ENCODE data around the gene KAZN.

The KAZN gene

GRCh38 chr1:15141935-15142539 lies 543.6 kb downstream of the KAZN start:
- no peaks in the 10 kb centered on the region for H3K9me3 Mint-ChIP-seq
- no peak overlapping the region for H3K27ac Mint-ChIP-seq
- H3K36me3 Mint-ChIP-seq (ENCODE audit: low read depth), result no peaks in the 10 kb centered on the region
- DNase-seq, result no peak
- peaks cover 9% of the 10 kb centered on the region for H3K4me1 Mint-ChIP-seq (ENCODE audit: low read depth)
- H3K27me3 Mint-ChIP-seq, result peaks cover 72% of the 10 kb centered on the region
- no peak overlapping the region for H3K4me3 Mint-ChIP-seq

DNA sequence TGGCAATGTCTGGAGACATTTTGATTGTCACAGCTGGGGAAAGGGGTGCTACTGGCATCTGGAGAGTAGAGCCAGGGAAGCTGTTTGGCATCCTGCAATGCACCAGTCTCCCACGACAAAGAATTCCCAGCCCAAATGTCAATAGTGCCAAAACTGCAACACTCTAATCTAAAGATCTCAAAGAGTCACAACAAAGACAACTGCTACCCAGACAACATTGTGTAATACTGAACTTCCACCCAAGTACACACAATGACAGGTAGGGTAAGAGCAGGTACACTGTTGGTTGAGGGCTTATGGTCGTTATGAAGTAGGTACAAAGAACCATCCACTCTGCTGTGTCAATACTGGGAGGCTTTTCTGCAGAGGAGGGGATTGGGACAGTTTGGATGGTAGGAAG lies 546.8 kb downstream of the KAZN start:
- H3K36me3 Mint-ChIP-seq (ENCODE audit: low read depth), result no peaks in the 10 kb centered on the region

DNA sequence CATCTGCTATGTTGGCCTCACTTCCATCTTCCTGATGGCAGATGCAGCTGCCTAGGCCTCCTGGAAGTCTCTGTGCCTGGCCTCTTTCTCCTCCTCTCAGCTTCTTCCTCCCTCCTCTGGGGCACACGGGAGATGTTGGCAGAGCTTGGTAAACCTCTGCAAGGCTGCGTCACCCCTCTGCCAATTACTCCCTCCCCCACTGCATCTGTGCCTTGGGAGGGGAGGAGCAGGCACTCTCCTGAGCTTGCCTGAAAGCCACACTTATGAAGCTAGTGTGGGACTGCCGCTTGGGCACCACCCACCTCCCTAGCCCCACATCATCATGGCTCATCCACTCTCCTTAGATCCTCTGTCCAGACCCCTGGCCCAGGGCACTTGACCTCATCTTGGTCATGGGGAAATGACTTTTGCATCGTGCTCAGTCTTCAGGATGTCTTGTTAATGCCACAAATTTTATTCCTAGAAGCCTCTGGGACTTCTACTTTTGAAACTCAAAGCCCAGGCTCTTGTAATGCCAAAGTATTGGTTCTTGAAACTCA lies 547.7 kb downstream of the KAZN start:
- Mint-ChIP-seq H3K36me3 (ENCODE audit: low read depth) (no peaks in the 10 kb centered on the region), H3K9me3 (no peaks in the 10 kb centered on the region), H3K27me3 (peaks cover 77% of the 10 kb centered on the region), H3K27ac (no peak overlapping the region), H3K4me3 (no peak overlapping the region), H3K4me1 (ENCODE audit: low read depth) (peaks cover 9% of the 10 kb centered on the region)
- DNase-seq, result no peak

More for the DNA sequence above, 546.8 kb downstream of the KAZN start:
- no peak for DNase-seq
- Mint-ChIP-seq H3K27me3 (peaks cover 75% of the 10 kb centered on the region), H3K4me1 (ENCODE audit: low read depth) (peaks cover 9% of the 10 kb centered on the region), H3K4me3 (no peak overlapping the region), H3K27ac (no peak overlapping the region), H3K9me3 (no peaks in the 10 kb centered on the region)

DNA sequence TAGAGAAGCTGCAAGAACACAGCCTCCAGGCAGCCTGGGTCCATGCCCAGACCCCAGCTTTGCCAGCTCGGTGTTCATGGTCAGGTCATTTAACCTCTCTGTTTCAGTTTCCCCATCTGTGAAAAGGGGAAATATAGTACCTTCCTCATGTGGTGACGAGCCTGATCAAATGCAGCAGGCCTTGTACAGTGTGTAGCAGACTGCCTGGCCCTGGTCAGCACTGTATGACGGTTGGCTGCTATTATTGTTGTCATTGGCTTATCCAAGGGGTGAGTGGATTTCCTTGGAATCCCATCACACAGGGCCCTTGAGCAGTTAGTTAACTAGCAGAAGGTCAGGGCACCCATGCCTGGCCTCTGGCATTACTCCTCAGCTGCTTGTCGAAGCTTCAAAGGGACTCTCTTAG lies 548.5 kb downstream of the KAZN start:
- no peak overlapping the region for H3K27ac Mint-ChIP-seq
- no peaks in the 10 kb centered on the region for H3K9me3 Mint-ChIP-seq
- no peak for DNase-seq
- no peaks in the 10 kb centered on the region for H3K36me3 Mint-ChIP-seq (ENCODE audit: low read depth)
- peaks cover 3% of the 10 kb centered on the region for H3K4me1 Mint-ChIP-seq (ENCODE audit: low read depth)
- no peak overlapping the region for H3K4me3 Mint-ChIP-seq
- H3K27me3 Mint-ChIP-seq, result peaks cover 77% of the 10 kb centered on the region

DNA sequence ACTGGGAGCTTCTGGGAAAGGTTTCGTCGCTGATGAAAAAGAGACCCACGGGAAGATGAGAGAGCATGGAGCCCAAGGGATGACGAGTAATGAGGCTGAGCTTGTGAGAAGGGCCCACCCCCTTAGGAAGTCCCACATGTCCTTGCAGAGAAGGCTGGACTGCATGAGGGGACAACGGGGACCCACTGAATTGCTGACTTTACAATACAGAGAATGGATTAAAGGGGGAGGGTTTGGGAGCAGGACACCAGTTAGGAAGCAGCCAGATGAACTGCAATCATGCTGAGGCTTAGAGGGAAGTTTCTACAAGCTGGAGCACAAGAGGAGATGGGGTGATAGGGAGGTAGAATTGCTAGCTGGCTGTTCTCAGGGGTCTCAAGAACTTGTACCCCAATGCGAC lies 549.5 kb downstream of the KAZN start:
- no peak overlapping the region for H3K27ac Mint-ChIP-seq
- no peak for DNase-seq
- no peaks in the 10 kb centered on the region for H3K9me3 Mint-ChIP-seq
- H3K36me3 Mint-ChIP-seq (ENCODE audit: low read depth), result no peaks in the 10 kb centered on the region
- peaks cover 78% of the 10 kb centered on the region for H3K27me3 Mint-ChIP-seq
- no peak overlapping the region for H3K4me3 Mint-ChIP-seq
- H3K4me1 Mint-ChIP-seq (ENCODE audit: low read depth), result peaks cover 3% of the 10 kb centered on the region

- Mint-ChIP-seq H3K27ac (no peak overlapping the region), H3K9me3 (no peaks in the 10 kb centered on the region), H3K4me3 (no peak overlapping the region), H3K36me3 (ENCODE audit: low read depth) (no peaks in the 10 kb centered on the region), H3K4me1 (ENCODE audit: low read depth) (peaks cover 6% of the 10 kb centered on the region), H3K27me3 (peaks cover 78% of the 10 kb centered on the region)
- no peak for DNase-seq
These were observed 550.0 kb downstream of the KAZN start for GRCh38 chr1:15148475-15148874.

- DNase-seq, result no peak
- no peak overlapping the region for H3K27ac Mint-ChIP-seq
- peaks cover 78% of the 10 kb centered on the region for H3K27me3 Mint-ChIP-seq
- peaks cover 6% of the 10 kb centered on the region for H3K4me1 Mint-ChIP-seq (ENCODE audit: low read depth)
- H3K36me3 Mint-ChIP-seq (ENCODE audit: low read depth), result no peaks in the 10 kb centered on the region
- H3K9me3 Mint-ChIP-seq, result no peaks in the 10 kb centered on the region
- no peak overlapping the region for H3K4me3 Mint-ChIP-seq
These were observed 550.5 kb downstream of the KAZN start for GRCh38 chr1:15148941-15149340.

DNA sequence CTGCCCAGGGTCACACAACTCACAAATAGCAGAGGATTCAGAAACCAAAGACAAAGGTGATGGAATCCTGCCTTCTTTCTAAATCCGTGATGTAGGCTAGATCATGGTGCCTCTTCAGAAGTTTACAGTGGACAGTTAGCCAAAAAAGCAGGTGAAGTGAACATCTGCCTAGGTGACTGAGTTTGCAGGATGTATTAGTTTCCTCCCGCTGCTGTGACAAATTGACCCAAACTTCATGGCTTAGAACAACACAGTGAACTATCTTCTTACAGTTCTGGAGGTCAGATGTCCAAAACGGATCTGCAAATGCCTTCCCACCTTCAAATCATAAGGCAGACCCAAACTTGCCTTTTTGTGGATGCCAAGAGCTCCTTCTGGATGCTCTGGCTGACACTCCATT lies 551.9 kb downstream of the KAZN start:
- no peak for DNase-seq
- Mint-ChIP-seq H3K4me3 (no peak overlapping the region), H3K27me3 (peaks cover 77% of the 10 kb centered on the region), H3K27ac (no peak overlapping the region), H3K9me3 (no peaks in the 10 kb centered on the region), H3K4me1 (ENCODE audit: low read depth) (peaks cover 12% of the 10 kb centered on the region), H3K36me3 (ENCODE audit: low read depth) (no peaks in the 10 kb centered on the region)

GRCh38 chr1:15151377-15151806 lies 552.9 kb downstream of the KAZN start:
- H3K9me3 Mint-ChIP-seq, result no peaks in the 10 kb centered on the region
- peaks cover 76% of the 10 kb centered on the region for H3K27me3 Mint-ChIP-seq
- H3K4me3 Mint-ChIP-seq, result no peak overlapping the region

DNA sequence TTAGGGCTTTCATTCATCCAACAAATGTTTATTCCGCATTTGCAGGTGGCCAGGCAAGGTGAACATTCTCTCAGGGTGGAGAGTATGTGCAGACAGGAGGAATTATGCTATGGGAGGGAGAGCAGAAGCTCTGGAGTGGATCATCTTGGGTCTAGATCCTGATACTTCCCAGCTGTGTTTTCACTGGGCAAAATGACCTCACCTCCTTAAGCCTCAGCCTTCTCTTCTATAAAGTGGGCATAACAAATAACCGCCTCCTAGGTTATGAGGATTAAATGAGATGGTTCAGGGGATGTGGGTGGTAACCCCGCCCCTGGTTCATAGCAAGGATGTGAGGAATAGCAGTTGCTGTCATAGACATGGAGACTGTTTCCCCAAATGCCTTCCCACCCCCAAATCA lies 553.4 kb downstream of the KAZN start:
- Mint-ChIP-seq H3K9me3 (no peaks in the 10 kb centered on the region), H3K36me3 (ENCODE audit: low read depth) (no peaks in the 10 kb centered on the region), H3K4me1 (ENCODE audit: low read depth) (peaks cover 25% of the 10 kb centered on the region), H3K27ac (no peak overlapping the region), H3K27me3 (peaks cover 74% of the 10 kb centered on the region), H3K4me3 (no peak overlapping the region)
- no peak for DNase-seq

More at GRCh38 chr1:15151377-15151806, 552.9 kb downstream of the KAZN start:
- Mint-ChIP-seq H3K27ac (no peak overlapping the region), H3K4me1 (ENCODE audit: low read depth) (peaks cover 23% of the 10 kb centered on the region), H3K36me3 (ENCODE audit: low read depth) (no peaks in the 10 kb centered on the region)
- DNase-seq, result no peak

DNA sequence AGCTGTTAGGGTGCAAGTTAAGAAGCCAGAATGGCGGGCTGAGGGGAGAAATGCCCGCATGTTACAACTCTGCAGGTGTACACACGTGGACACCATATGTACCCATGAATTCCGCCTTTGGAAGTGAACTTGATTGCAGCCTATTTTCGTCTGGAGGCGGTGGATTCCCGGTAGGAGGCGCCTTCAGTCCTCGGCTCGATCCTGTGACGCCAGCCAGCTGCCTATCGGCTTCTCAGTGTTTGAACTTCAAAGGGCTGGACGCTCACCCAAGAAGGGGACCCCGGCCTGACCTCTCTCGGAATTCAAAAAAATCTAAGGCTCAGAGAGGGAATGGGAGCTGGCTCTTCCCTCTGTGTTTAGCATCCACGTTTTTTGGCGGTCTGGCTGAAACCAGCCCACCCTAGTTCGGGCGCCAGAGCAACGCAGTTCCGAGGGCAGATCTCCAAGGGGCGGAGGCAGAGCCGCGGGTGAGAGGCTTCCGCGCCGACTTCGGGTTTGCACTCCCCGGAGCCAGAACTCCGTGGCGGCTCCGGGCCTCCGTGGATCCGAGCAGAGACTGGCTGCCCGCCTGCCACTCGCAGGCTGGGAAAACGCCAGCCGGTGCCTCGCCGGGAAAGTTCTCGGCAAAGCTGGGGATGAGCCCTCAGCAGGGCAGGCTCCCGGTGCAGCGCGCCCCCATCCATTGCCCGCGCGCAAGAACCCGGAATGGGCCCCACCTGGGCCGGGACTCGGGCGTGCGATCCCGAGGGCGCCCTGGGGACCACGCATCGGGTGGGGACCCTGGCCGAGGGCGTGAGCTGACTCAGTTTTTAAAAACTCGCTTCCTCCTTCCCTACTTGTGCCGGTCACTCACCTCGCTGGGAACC lies 554.1 kb downstream of the KAZN start:
- Mint-ChIP-seq H3K27me3 (peaks cover 70% of the 10 kb centered on the region), H3K4me1 (ENCODE audit: low read depth) (peaks cover 25% of the 10 kb centered on the region), H3K9me3 (no peaks in the 10 kb centered on the region), H3K27ac (no peak overlapping the region), H3K36me3 (ENCODE audit: low read depth) (no peaks in the 10 kb centered on the region), H3K4me3 (peak overlapping the region; percentile 45)
- DNase-seq, result peak; percentile 42

- no peaks in the 10 kb centered on the region for H3K9me3 Mint-ChIP-seq
- H3K27ac Mint-ChIP-seq, result no peak within 1 kb of the TSS
- peaks cover 66% of the 10 kb centered on the region for H3K27me3 Mint-ChIP-seq
- no peak for DNase-seq
- H3K4me3 Mint-ChIP-seq, result peak within 1 kb of the TSS; percentile 45
- H3K36me3 Mint-ChIP-seq (ENCODE audit: low read depth), result no peaks in the 10 kb centered on the region
- H3K4me1 Mint-ChIP-seq (ENCODE audit: low read depth), result peaks cover 25% of the 10 kb centered on the region
These were observed 554.8 kb downstream of the KAZN start, which contains the start of gene TMEM51 for GRCh38 chr1:15153184-15153841. TSS of gene TMEM51 (plus strand) at chr1:15153747. CDS start at chr1:15215088, 61,341 bp downstream.

GRCh38 chr1:15153842-15154479 lies 555.5 kb downstream of the KAZN start:
- peak overlapping the region; percentile 3 for H3K4me3 Mint-ChIP-seq
- H3K36me3 Mint-ChIP-seq (ENCODE audit: low read depth), result no peaks in the 10 kb centered on the region

DNA sequence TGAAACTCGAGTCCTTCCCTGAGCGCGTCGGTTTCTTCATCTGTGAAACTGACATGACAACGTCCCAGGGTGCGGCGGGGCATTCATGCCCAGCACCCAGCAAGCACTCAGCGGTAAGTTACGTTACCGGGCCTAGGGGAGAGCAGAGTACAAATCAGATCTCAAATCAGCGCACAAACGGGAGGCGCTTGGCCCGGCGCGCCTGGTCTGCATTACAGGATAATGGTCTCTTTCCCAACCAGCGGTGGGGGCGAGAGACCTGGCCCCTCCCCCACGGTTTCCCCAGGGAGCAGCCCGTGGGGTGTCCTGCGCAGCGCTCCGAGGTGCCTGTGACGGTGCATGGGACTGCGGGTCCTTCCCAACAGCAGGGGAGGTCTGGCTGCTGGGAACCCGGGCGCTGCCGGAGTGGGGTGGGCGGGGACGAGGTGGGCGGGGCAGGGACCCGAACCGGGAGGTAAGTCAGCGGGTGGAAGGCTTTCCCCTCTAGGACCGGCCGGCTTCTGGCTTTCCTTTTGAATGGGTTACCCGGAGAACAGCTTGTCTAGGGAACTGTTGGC lies 556.1 kb downstream of the KAZN start:
- H3K36me3 Mint-ChIP-seq (ENCODE audit: low read depth), result no peaks in the 10 kb centered on the region
- H3K4me3 Mint-ChIP-seq, result peak overlapping the region; percentile 3

More at GRCh38 chr1:15153842-15154479, 555.5 kb downstream of the KAZN start:
- H3K4me1 Mint-ChIP-seq (ENCODE audit: low read depth), result peaks cover 25% of the 10 kb centered on the region
- no peaks in the 10 kb centered on the region for H3K9me3 Mint-ChIP-seq
- H3K27ac Mint-ChIP-seq, result no peak overlapping the region
- H3K27me3 Mint-ChIP-seq, result peaks cover 62% of the 10 kb centered on the region
- peak; percentile 65 for DNase-seq

More for the DNA sequence above, 556.1 kb downstream of the KAZN start:
- no peaks in the 10 kb centered on the region for H3K9me3 Mint-ChIP-seq
- no peak overlapping the region for H3K27ac Mint-ChIP-seq
- H3K4me1 Mint-ChIP-seq (ENCODE audit: low read depth), result peaks cover 25% of the 10 kb centered on the region
- DNase-seq, result no peak
- peaks cover 59% of the 10 kb centered on the region for H3K27me3 Mint-ChIP-seq
